ENCODE results near the gene CDC16.
"Not testable (repeated sequence)": the region's sequence is repeated elsewhere in the genome, so short reads cannot be mapped to it uniquely, and the experiment has no call there.

CDC16 gene, protein sequence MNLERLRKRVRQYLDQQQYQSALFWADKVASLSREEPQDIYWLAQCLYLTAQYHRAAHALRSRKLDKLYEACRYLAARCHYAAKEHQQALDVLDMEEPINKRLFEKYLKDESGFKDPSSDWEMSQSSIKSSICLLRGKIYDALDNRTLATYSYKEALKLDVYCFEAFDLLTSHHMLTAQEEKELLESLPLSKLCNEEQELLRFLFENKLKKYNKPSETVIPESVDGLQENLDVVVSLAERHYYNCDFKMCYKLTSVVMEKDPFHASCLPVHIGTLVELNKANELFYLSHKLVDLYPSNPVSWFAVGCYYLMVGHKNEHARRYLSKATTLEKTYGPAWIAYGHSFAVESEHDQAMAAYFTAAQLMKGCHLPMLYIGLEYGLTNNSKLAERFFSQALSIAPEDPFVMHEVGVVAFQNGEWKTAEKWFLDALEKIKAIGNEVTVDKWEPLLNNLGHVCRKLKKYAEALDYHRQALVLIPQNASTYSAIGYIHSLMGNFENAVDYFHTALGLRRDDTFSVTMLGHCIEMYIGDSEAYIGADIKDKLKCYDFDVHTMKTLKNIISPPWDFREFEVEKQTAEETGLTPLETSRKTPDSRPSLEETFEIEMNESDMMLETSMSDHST
- 30.6 to 53.8 reads per million in 2 donors for total RNA-seq

GRCh38 chr13:114234645-114235421, at the start of gene CDC16:
CDC16 (plus strand) TSS chr13:114234897; CDS start chr13:114235085, 188 bp downstream.
- DNase-seq: peak; percentile 59

GRCh38 chr13:114185182-114185971, 49.3 kb upstream of the CDC16 start:
- DNase-seq: no peak

DNA sequence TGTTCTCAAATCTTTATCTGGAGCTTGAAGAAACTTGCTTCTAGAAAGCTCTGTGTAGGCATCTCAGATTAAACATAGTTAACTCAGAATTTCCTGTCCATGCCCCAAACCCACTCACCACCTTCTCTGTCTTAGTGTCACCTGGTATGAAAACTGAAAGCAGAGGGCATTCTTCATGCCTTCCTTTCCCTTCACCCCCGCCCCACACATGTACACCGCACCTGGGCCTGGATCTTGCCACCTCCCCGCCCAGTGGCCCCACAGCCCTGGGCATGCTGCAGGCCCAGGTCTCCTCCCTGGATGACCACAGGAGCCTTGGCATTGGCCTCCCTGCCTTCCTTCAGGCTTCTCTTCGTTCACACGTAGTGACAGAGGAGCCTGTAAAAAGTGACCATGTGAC, 39.8 kb upstream of the CDC16 start:
- no peak for DNase-seq

- no peak for DNase-seq
These were observed 38.1 kb upstream of the CDC16 start for GRCh38 chr13:114196629-114197028.

DNA sequence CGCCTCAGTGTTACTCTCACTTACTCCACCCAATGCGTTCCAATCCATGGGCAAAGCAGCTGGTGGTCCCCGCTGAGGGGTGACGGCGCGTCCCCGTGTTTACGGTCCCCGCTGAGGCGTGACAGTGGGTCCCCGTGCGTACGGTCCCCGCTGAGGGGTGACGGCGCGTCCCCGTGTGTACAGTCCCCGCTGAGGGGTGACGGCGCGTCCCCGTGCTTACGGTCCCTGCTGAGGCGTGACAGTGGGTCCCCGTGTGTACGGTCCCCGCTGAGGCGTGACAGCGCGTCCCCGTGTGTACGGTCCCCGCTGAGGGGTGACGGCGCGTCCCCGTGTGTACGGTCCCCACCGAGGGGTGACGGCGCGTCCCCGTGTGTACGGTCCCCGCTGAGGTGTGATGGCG, 36.1 kb upstream of the CDC16 start:
- no peak for DNase-seq

- DNase-seq: not testable (repeated sequence)
These were observed 35.2 kb upstream of the CDC16 start for GRCh38 chr13:114199526-114199925.

DNA sequence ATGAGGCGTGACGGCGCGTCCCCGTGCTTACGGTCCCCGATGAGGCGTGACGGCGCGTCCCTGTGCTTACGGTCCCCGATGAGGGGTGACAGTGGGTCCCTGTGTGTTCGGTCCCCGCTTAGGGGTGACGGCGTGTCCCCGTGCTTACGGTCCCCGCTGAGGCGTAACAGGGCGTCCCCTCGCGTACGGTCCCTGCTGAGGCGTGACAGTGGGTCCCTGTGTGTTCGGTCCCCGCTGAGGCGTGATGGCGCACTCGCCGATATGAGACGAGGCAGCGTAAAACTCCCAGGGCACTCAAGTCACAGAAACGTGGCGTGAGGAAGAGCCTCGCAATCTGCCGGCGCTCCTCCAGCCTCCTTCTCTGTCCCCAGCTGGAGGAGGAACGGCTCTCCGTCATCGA, 34.7 kb upstream of the CDC16 start:
- no peak for DNase-seq

DNA sequence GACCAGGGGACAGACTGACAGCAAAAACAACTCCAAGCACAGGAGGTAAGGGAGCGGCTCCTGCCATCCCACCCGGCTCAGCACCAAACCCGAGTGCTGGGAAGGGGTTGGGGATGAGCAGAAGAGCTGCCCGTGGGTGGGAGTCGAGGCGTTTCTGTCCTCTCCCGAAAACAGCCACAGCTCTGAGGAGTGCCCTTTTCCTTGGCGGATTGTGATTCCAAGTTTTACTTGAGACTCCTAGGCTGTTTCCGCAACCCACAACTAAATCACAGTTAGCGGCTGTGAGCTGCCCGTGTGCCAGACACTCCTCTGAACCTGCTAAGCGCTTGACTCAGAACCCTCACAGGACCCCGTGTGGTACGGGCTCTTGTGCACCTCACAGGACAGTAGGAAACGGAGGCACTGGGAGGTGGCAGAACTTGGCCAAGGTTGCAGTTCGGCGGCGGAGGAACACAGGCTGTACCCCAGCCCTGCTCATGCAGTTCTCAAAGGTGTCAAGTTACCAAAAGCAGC, 34.2 kb upstream of the CDC16 start:
- DNase-seq: no peak

DNA sequence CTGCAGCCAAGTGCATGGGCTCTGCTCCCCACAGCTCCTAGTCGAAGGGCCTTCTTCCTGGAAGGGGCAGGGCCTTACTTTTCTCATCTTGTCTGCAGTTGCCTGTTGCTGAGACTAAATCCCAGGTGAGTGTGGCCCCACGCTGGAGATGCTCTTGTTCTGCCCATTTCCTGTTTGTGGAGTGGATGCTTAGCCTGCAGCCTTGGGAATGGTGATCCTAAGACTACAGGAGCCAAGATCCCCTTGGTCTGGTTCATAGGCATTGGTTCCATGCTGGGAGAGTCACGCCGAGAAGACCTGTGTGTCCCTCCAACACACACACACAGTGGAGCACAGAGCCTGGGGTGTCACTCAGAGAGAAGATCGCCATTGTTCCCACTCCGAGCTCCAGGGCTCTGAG, 32.1 kb upstream of the CDC16 start:
- no peak for DNase-seq

- peak; percentile 17 for DNase-seq
These were observed 31.2 kb upstream of the CDC16 start for GRCh38 chr13:114203536-114203935.

- no peak for DNase-seq
These were observed 29.8 kb upstream of the CDC16 start for GRCh38 chr13:114204894-114205293.

DNA sequence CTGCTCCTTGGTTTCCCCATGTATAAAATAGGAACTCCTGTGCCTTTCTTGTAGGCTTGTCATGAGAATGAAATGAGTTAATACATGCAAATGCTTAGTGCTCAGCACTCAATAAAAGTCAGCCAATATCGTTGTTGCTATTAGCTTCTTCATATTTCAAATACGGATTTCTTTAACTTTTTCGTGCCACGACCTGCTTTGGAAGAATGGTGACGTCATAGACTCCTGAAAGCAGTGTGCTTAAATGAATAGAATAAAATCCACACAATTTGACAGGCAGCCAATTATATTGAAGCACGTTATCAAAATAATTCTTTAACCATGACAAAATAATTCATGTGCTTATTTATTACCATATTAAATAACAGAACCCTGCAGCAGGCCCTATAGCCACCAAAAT, 26.6 kb upstream of the CDC16 start:
- no peak for DNase-seq

GRCh38 chr13:114211446-114212157, 23.1 kb upstream of the CDC16 start:
- DNase-seq: no peak

- no peak for DNase-seq
These were observed 22.6 kb upstream of the CDC16 start for GRCh38 chr13:114212158-114212495.

GRCh38 chr13:114213980-114214379, 20.7 kb upstream of the CDC16 start:
- DNase-seq: no peak

- DNase-seq: no peak
These were observed 15.3 kb upstream of the CDC16 start for GRCh38 chr13:114219392-114219791.

GRCh38 chr13:114222461-114222968, 12.2 kb upstream of the CDC16 start:
- no peak for DNase-seq

DNA sequence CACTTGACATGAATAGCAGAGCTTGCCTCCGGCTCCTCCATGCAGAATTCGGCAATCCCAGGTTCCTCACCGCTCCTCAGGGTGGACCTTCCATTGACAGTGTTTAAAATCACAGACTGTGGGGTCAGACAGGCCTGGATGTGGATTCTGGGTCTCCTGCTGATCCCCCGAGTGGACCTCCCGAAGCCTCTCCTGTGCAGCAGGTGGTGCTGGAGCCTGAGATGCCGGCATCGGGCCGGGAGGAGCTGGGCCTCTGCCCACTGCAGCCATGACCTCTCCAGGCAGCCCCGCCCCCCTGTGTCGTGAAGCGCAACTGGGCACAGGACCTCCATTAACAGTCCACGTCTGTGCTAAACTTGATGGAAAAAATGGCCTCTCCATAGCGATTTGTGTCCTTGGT, 10.5 kb upstream of the CDC16 start:
- no peak for DNase-seq

DNA sequence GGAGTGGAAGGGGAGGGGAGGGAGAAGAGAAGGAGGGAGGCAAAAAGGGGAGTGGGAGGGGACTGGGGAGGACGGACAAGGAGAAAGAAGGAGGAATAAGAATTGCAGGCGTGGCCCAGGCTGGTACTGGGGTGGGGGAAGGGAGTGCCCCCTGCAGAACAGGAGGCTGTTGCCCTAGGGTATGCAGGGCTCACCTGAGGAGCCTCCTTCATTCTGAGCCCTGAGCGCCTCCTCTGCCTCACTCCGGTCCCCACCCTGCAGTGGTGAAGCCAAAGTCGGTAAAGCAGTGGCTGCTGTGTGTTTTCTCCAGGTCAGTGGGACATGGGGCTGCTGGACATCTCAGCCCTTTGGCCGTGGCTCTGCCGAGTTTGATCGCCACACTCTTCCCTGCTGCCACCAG, 9.1 kb upstream of the CDC16 start:
- no peak for DNase-seq

- DNase-seq: no peak
These were observed 8.6 kb upstream of the CDC16 start for GRCh38 chr13:114226088-114226487.

DNA sequence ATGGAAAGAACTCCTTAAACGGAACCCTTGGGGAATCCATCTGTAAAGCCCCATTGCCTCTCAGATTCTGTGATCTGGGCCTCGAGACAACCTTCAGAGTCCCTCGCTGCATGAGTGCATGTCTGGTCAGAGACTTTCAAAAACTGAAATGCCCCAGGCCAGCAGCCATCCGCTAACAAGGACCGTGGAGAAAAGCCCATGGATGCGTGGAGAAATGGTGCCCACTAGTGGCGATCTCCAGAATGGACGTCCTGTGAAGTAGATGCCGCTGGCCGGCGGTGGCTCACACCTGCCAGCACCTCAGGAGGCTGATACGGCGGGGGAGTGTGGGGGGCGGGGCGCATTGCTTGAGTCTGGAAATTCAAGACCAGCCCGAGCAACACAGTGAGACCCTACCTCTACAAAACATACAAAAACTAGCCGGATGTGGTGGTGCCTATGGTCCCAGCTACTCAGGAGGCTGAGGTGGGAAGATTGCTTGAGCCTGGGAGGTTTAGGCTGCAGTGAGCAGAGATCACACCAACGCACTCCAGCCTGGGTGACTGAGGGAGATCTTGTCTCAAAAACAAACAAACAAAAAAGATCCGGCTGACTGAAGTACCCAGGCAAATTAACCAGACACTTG, 7.9 kb upstream of the CDC16 start:
- DNase-seq: peak; percentile 82

Data from T-helper 9 cell (primary cell).